Measurements from ENCODE around the gene MYO18B.

MYO18B gene

DNA sequence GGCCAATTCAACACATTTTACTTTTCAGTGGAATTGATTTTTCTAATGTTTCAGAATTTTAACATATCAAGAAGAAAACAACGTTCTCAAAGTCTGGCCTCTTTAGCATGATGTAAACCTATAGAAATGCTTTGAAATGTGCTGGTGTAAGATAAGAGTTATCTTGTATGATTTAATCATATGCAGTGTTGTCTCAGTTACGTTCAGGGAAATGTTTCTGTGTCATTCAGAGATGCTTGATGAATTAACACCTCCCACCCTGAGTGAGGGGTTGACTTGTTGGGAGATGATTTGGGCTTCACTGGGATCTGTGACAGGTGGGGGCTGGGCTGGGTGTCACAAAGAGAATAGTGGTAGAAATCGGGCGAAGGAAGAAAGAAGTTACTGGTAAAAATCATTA is 15.7 kb upstream of the MYO18B start:
- no peak for ATAC-seq
- no peak for TF ChIP-seq CSDC2 (CRISPR knock-in tag; IDR thresholded peaks at IDR 0.05)
- TF ChIP-seq ZNF565 (CRISPR knock-in tag; conservative IDR thresholded peaks at IDR 0.05; ENCODE audit: low read depth), result no peak
- no peak for TF ChIP-seq OSR1 (CRISPR knock-in tag; IDR thresholded peaks at IDR 0.05)
- no peak for TF ChIP-seq ESRRG (CRISPR knock-in tag; IDR thresholded peaks at IDR 0.05)
- TF ChIP-seq TCF4 (CRISPR knock-in tag; IDR thresholded peaks at IDR 0.05; ENCODE audit: borderline replicate concordance), result no peak
- no peak for TF ChIP-seq ZNF70 (CRISPR knock-in tag; IDR thresholded peaks at IDR 0.05)
- TF ChIP-seq GLIS3 (CRISPR knock-in tag; IDR thresholded peaks at IDR 0.05), result no peak
- TF ChIP-seq, protein P1, sequence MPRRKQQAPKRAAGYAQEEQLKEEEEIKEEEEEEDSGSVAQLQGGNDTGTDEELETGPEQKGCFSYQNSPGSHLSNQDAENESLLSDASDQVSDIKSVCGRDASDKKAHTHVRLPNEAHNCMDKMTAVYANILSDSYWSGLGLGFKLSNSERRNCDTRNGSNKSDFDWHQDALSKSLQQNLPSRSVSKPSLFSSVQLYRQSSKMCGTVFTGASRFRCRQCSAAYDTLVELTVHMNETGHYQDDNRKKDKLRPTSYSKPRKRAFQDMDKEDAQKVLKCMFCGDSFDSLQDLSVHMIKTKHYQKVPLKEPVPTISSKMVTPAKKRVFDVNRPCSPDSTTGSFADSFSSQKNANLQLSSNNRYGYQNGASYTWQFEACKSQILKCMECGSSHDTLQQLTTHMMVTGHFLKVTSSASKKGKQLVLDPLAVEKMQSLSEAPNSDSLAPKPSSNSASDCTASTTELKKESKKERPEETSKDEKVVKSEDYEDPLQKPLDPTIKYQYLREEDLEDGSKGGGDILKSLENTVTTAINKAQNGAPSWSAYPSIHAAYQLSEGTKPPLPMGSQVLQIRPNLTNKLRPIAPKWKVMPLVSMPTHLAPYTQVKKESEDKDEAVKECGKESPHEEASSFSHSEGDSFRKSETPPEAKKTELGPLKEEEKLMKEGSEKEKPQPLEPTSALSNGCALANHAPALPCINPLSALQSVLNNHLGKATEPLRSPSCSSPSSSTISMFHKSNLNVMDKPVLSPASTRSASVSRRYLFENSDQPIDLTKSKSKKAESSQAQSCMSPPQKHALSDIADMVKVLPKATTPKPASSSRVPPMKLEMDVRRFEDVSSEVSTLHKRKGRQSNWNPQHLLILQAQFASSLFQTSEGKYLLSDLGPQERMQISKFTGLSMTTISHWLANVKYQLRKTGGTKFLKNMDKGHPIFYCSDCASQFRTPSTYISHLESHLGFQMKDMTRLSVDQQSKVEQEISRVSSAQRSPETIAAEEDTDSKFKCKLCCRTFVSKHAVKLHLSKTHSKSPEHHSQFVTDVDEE (CRISPR knock-in tag; IDR thresholded peaks at IDR 0.05), result no peak
- TF ChIP-seq PPARA (CRISPR knock-in tag; IDR thresholded peaks at IDR 0.05; ENCODE audit: borderline replicate concordance), result no peak
- no peak for TF ChIP-seq ARNTL (CRISPR knock-in tag; IDR thresholded peaks at IDR 0.05; ENCODE audit: borderline replicate concordance, low read depth)
- TF ChIP-seq, protein P2, sequence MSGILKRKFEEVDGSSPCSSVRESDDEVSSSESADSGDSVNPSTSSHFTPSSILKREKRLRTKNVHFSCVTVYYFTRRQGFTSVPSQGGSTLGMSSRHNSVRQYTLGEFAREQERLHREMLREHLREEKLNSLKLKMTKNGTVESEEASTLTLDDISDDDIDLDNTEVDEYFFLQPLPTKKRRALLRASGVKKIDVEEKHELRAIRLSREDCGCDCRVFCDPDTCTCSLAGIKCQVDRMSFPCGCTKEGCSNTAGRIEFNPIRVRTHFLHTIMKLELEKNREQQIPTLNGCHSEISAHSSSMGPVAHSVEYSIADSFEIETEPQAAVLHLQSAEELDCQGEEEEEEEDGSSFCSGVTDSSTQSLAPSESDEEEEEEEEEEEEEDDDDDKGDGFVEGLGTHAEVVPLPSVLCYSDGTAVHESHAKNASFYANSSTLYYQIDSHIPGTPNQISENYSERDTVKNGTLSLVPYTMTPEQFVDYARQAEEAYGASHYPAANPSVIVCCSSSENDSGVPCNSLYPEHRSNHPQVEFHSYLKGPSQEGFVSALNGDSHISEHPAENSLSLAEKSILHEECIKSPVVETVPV (CRISPR knock-in tag; IDR thresholded peaks at IDR 0.05), result no peak
- no peak for TF ChIP-seq ZNF8 (CRISPR knock-in tag; IDR thresholded peaks at IDR 0.05)
- TF ChIP-seq, protein P3, sequence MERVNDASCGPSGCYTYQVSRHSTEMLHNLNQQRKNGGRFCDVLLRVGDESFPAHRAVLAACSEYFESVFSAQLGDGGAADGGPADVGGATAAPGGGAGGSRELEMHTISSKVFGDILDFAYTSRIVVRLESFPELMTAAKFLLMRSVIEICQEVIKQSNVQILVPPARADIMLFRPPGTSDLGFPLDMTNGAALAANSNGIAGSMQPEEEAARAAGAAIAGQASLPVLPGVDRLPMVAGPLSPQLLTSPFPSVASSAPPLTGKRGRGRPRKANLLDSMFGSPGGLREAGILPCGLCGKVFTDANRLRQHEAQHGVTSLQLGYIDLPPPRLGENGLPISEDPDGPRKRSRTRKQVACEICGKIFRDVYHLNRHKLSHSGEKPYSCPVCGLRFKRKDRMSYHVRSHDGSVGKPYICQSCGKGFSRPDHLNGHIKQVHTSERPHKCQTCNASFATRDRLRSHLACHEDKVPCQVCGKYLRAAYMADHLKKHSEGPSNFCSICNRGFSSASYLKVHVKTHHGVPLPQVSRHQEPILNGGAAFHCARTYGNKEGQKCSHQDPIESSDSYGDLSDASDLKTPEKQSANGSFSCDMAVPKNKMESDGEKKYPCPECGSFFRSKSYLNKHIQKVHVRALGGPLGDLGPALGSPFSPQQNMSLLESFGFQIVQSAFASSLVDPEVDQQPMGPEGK (CRISPR knock-in tag; IDR thresholded peaks at IDR 0.05; ENCODE audit: borderline replicate concordance), result no peak
- TF ChIP-seq, protein P4, sequence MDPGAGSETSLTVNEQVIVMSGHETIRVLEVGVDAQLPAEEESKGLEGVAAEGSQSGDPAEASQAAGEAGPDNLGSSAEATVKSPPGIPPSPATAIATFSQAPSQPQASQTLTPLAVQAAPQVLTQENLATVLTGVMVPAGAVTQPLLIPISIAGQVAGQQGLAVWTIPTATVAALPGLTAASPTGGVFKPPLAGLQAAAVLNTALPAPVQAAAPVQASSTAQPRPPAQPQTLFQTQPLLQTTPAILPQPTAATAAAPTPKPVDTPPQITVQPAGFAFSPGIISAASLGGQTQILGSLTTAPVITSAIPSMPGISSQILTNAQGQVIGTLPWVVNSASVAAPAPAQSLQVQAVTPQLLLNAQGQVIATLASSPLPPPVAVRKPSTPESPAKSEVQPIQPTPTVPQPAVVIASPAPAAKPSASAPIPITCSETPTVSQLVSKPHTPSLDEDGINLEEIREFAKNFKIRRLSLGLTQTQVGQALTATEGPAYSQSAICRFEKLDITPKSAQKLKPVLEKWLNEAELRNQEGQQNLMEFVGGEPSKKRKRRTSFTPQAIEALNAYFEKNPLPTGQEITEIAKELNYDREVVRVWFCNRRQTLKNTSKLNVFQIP (CRISPR knock-in tag; IDR thresholded peaks at IDR 0.05; ENCODE audit: borderline replicate concordance, low read depth), result no peak
- no peak for TF ChIP-seq TOX (CRISPR knock-in tag; IDR thresholded peaks at IDR 0.05; ENCODE audit: borderline replicate concordance)
- TF ChIP-seq ISL1 (CRISPR knock-in tag; IDR thresholded peaks at IDR 0.05), result no peak
- no peak for TF ChIP-seq ZC3H10 (CRISPR knock-in tag; IDR thresholded peaks at IDR 0.05)
- no peak for TF ChIP-seq ZFP3 (CRISPR knock-in tag; IDR thresholded peaks at IDR 0.05)

DNA sequence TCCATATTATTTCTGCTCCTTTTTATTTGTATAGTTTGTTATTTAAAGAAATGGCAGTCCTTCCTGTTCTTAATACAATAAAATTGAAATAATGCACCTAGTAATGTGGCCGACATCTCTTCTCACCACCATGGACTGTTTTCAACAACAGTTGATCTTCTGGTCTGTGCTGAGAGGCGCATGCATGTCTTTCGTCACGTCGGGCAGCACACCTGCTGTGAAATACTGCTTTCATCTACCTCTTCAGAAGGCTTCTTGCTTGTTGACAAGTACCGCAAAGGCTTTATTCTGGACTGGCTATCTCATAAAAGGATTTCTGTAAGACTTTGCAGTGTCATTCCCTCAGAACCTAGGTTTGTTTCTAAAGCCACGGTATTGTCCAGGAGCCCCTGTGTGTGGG is 13.9 kb upstream of the MYO18B start:
- no peak for ATAC-seq
- TF ChIP-seq PPARA (CRISPR knock-in tag; IDR thresholded peaks at IDR 0.05; ENCODE audit: borderline replicate concordance), result no peak
- no peak for TF ChIP-seq CREB5 (CRISPR knock-in tag; IDR thresholded peaks at IDR 0.05; ENCODE audit: low read depth)
- no peak for TF ChIP-seq BACH2 (CRISPR knock-in tag; IDR thresholded peaks at IDR 0.05; ENCODE audit: borderline replicate concordance)
- TF ChIP-seq ZNF70 (CRISPR knock-in tag; IDR thresholded peaks at IDR 0.05), result no peak
- TF ChIP-seq ESRRG (CRISPR knock-in tag; IDR thresholded peaks at IDR 0.05), result no peak

DNA sequence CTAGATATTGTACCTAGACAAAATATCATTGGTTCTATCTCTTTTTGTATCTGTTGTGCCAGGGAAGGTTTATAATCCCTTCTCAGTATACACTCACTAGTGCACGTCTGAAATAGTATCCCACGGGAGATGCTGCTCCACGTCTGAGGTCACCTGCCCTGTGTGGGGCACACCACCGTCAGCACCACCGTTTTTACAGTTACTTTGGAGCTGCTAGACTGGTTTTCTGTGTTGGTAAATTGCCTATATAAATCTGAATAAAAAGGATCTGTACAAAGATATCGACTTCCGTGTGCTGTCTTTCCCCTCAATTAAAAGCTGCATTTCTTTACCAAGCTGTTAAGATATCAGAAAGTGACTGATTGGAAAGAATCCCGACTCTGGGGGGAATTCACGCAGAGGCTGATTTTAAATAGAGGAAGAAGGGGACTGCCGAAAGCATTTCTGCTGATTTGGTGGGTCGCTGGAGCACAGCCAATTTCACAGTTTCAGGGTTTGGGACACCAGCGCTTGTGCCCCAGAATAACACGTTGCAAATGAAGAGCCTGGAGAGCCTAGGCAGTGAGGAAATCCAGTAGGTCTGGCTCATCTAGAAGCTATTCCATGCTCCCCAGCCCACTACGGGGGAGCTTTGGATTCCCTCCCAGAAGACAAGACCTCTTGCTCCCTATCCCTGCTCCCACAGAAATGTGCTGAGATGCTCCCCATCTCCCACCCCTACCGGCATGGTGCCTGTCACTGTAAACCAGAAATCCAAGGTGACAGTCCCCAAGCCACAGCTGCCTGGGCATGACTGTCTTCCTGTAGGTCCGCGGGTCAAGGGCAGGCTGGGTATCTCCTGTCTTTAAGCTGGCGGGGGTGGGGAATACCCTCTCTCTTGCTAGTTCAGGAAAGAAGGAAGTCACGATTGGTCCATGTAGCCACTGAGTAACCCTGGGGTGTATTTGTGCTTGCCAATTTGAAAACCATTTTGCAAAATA is 12.7 kb upstream of the MYO18B start:
- no peak for ATAC-seq
- TF ChIP-seq CSDC2 (CRISPR knock-in tag; IDR thresholded peaks at IDR 0.05) (no peak), ISL1 (CRISPR knock-in tag; IDR thresholded peaks at IDR 0.05) (no peak), SNAI2 (CRISPR knock-in tag; IDR thresholded peaks at IDR 0.05) (no peak), ESRRG (CRISPR knock-in tag; IDR thresholded peaks at IDR 0.05) (no peak), RARB (CRISPR knock-in tag; IDR thresholded peaks at IDR 0.05) (no peak), ZFP3 (CRISPR knock-in tag; IDR thresholded peaks at IDR 0.05) (no peak), ZNF70 (CRISPR knock-in tag; IDR thresholded peaks at IDR 0.05) (no peak)
- TF ChIP-seq, protein P4 (CRISPR knock-in tag; IDR thresholded peaks at IDR 0.05; ENCODE audit: borderline replicate concordance, low read depth), result no peak
- TF ChIP-seq, protein P1 (CRISPR knock-in tag; IDR thresholded peaks at IDR 0.05), result no peak
